Naive thymus-derived CD4-positive, alpha-beta T cell (primary cell): ENCODE data around the gene LAMP1. TPM values are rescaled to one million over a fixed set of nuclear protein-coding genes. Genes with fewer than 3 reads are reported as not detected.
"Not testable (repeated sequence)": the region's sequence is repeated elsewhere in the genome, so short reads cannot be mapped to it uniquely, and the experiment has no call there.

Experiments
- ATAC-seq: fragments of 150-1000 bp; cut with Tn5 transposase; 2 replicates; pipeline ENCODE4 v1.10.0; 2021; ENCODE audit warnings: mild to moderate bottlenecking, moderate library complexity
- CTCF ChIA-PET: fragments of 350-600 bp; sonication (Branson Sonifier 250); formaldehyde crosslinking; loops from one replicate; lab custom pipeline; 2021; ENCODE audit warnings: antibody characterized with exemption; lab: Charles Lee
- POLR2A ChIA-PET: fragments of 350-600 bp; sonication (Branson Sonifier 250); formaldehyde crosslinking; loops from one replicate; lab custom pipeline; 2021; ENCODE audit warnings: antibody characterized with exemption, inconsistent platforms; lab: Charles Lee
- DNase-seq, 9 donors: peaks; one replicate each; pipeline versions ENCODE4 v3.0.0 to v3.0.0-alpha.2; 2020 to 2022; ENCODE audit warnings: mixed read lengths in 1 of 9
- H3K27ac ChIP-seq: one replicate; pipeline ENCODE4 v1.7.0; 2013; ENCODE audit warnings: mild to moderate bottlenecking, low read depth, low read length, moderate library complexity
- H3K27me3 ChIP-seq, 2 donors: one replicate each; pipeline ENCODE4 v1.7.0; 2013; ENCODE audit warnings: low read length in 2 of 2, mild to moderate bottlenecking in 2 of 2, moderate library complexity in 2 of 2; ENCODE audit not compliant: control insufficient read depth in 2 of 2, insufficient read depth in 2 of 2
- H3K36me3 ChIP-seq, 3 experiments: 1 replicate in 2 of 3; 2 replicates in 1 of 3; pipeline ENCODE4 v1.7.0; 2013; ENCODE audit warnings: low read length in 3 of 3, mild to moderate bottlenecking in 3 of 3, moderate library complexity in 1 of 3; ENCODE audit not compliant: insufficient read depth in 3 of 3, control insufficient read depth in 2 of 3
- H3K4me1 ChIP-seq, 2 donors: one replicate each; pipeline ENCODE4 v1.7.0; 2013; ENCODE audit warnings: low read length in 2 of 2, mild to moderate bottlenecking in 2 of 2, moderate library complexity in 1 of 2; ENCODE audit not compliant: control insufficient read depth in 2 of 2, insufficient read depth in 2 of 2
- H3K4me3 ChIP-seq: 2 replicates; pipeline ENCODE4 v1.7.0; 2013; ENCODE audit warnings: mild to moderate bottlenecking, low read length
- H3K9me3 ChIP-seq, 3 experiments: 1 replicate in 2 of 3; 2 replicates in 1 of 3; pipeline ENCODE4 v1.7.0; 2013; ENCODE audit warnings: low read length in 3 of 3; ENCODE audit not compliant: control insufficient read depth in 2 of 3
- H3K27ac Mint-ChIP-seq, 9 donors: one replicate each; pipeline ENCODE4 v1.8.0; 2020 to 2022; ENCODE audit warnings: mixed read lengths in 9 of 9, mild to moderate bottlenecking in 8 of 9, moderate library complexity in 5 of 9, inconsistent platforms in 2 of 9
- H3K27me3 Mint-ChIP-seq, 5 donors: one replicate each; pipeline ENCODE4 v1.8.0; 2021 to 2022; ENCODE audit warnings: mixed read lengths in 5 of 5, mild to moderate bottlenecking in 1 of 5
- H3K36me3 Mint-ChIP-seq, 5 donors: one replicate each; pipeline ENCODE4 v1.8.0; 2020 to 2022; ENCODE audit warnings: mixed read lengths in 5 of 5, mild to moderate bottlenecking in 3 of 5, inconsistent platforms in 1 of 5
- H3K4me1 Mint-ChIP-seq, 7 donors: one replicate each; pipeline ENCODE4 v1.8.0; 2020 to 2022; ENCODE audit warnings: mixed read lengths in 7 of 7, mild to moderate bottlenecking in 3 of 7, inconsistent platforms in 1 of 7
- H3K4me3 Mint-ChIP-seq, 10 donors: one replicate each; pipeline ENCODE4 v1.8.0; 2020 to 2022; ENCODE audit warnings: mild to moderate bottlenecking in 10 of 10, mixed read lengths in 10 of 10, moderate library complexity in 6 of 10, inconsistent platforms in 2 of 10
- H3K9me3 Mint-ChIP-seq, 11 donors: one replicate each; pipeline ENCODE4 v1.8.0; 2020 to 2022; ENCODE audit warnings: mixed read lengths in 11 of 11, mild to moderate bottlenecking in 4 of 11, inconsistent platforms in 1 of 11, moderate library complexity in 1 of 11
- intact Hi-C, 2 donors: fragments of 100-400 bp; cut with micrococcal nuclease; formaldehyde crosslinking; loops; one replicate each; pipeline ENCODE4 v1.15.1; 2023
- polyA plus RNA-seq, 2 donors: library from polyadenylated mRNA; unstranded; fragments of 300-500 nt; fragmentation: Illumina TruSeq; gene quantifications; one replicate each; pipeline ENCODE4 v1.2.3, GENCODE V29; 2021
- total RNA-seq, 6 experiments: library from RNA in 5 of 6; stranded (reverse) in 5 of 6; gene quantifications; 1 replicate in 5 of 6; 2 replicates in 1 of 6; pipeline ENCODE4 v1.2.3 and lab custom pipeline; 2021 to 2026

LAMP1 gene
- total and polyA plus RNA-seq, 7 experiments from 2014 or later: 21.6 to 113 (median 92.7) TPM

DNA sequence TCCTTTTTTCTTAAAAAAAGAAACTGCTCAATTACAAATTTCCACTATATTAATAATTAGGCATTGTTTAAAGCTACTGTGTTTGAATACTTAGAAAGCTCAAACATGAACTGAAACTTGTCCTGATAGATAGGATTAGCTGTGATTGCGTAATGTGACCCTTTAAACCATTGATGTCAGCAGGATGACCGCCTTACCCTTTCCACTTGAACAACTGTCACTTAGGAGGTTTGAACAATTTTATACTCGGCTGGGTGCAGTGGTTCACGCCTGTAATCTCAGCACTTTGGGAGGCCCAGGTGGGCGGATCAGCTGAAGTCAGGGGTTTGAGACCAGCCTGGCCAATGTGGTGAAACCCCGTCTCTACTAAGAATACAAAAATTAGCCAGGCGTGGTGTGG lies 2.9 kb downstream of the LAMP1 start:
- H3K27ac ChIP-seq: no peak overlapping the region
- Mint-ChIP-seq H3K4me1 (peaks cover 23 to 57% (median 49%) of the 10 kb centered on the region in 7 donors), H3K4me3 (peak overlapping the region in 2 of 10 donors; percentile 19 to 25)

GRCh38 chr13:113302986-113303385 lies 5.9 kb downstream of the LAMP1 start:
- DNase-seq (no peak), ATAC-seq (no peak)
- Histone ChIP-seq H3K36me3 (peaks cover 0 to 14% (median 0%) of the 10 kb centered on the region in 3 experiments), H3K4me3 (no peak overlapping the region), H3K27me3 (no peaks in the 10 kb centered on the region), H3K4me1 (peaks cover 7% of the 10 kb centered on the region in 2 donors), H3K9me3 (no peaks in the 10 kb centered on the region), H3K27ac (no peak overlapping the region)
- Mint-ChIP-seq H3K27me3 (no peaks in the 10 kb centered on the region), H3K9me3 (peaks cover 0 to 3% (median 0%) of the 10 kb centered on the region in 11 donors), H3K4me1 (peaks cover 11 to 63% (median 48%) of the 10 kb centered on the region in 7 donors), H3K36me3 (peaks cover 0 to 19% (median 3%) of the 10 kb centered on the region in 5 donors), H3K4me3 (no peak overlapping the region), H3K27ac (peak overlapping the region in 1 of 9 donors; percentile 69)
- ChIA-PET POLR2A (no interaction called here), CTCF (no interaction called here)
- intact Hi-C loops: no loop called here

More for the DNA sequence above, 2.9 kb downstream of the LAMP1 start:
- intact Hi-C loops: loop anchor here in 1 of 2 donors (10.0 kb wide), 2 partner anchors 285 to 605 kb away; partner anchors contain the start of genes ATP11A and TFDP1
- Histone ChIP-seq H3K27me3 (no peaks in the 10 kb centered on the region), H3K9me3 (no peaks in the 10 kb centered on the region), H3K4me3 (no peak overlapping the region), H3K36me3 (peaks cover 0 to 10% (median 0%) of the 10 kb centered on the region in 3 experiments), H3K4me1 (peaks cover 10 to 11% of the 10 kb centered on the region in 2 donors)
- peaks cover 0 to 5% (median 4%) of the 10 kb centered on the region in 5 donors for H3K36me3 Mint-ChIP-seq
- CTCF ChIA-PET: no interaction called here
- DNase-seq (no peak), ATAC-seq (no peak)
- no peak overlapping the region for H3K27ac Mint-ChIP-seq
- POLR2A ChIA-PET: no interaction called here
- H3K9me3 Mint-ChIP-seq: peaks cover 0 to 19% (median 3%) of the 10 kb centered on the region in 11 donors
- H3K27me3 Mint-ChIP-seq: peaks cover 0 to 11% (median 0%) of the 10 kb centered on the region in 5 donors

- ATAC-seq (no peak), DNase-seq (no peak)
- Mint-ChIP-seq H3K4me3 (no peak overlapping the region), H3K36me3 (peaks cover 0 to 19% (median 3%) of the 10 kb centered on the region in 5 donors), H3K4me1 (peaks cover 3 to 51% (median 38%) of the 10 kb centered on the region in 7 donors), H3K27ac (peak overlapping the region in 1 of 9 donors; percentile 19), H3K27me3 (no peaks in the 10 kb centered on the region), H3K9me3 (no peaks in the 10 kb centered on the region)
- Histone ChIP-seq H3K9me3 (no peaks in the 10 kb centered on the region), H3K4me1 (no peaks in the 10 kb centered on the region), H3K4me3 (no peak overlapping the region), H3K27me3 (no peaks in the 10 kb centered on the region), H3K27ac (no peak overlapping the region), H3K36me3 (peaks cover 0 to 14% (median 0%) of the 10 kb centered on the region in 3 experiments)
- ChIA-PET CTCF (no interaction called here), POLR2A (no interaction called here)
- intact Hi-C loops: no loop called here
Observed at GRCh38 chr13:113304121-113304520, 7.1 kb downstream of the LAMP1 start.

GRCh38 chr13:113305208-113305607 lies 8.2 kb downstream of the LAMP1 start:
- H3K4me3 ChIP-seq: no peak overlapping the region
- no peaks in the 10 kb centered on the region for H3K27me3 ChIP-seq
- Mint-ChIP-seq H3K4me3 (peak overlapping the region in 1 of 10 donors; percentile 16), H3K36me3 (peaks cover 0 to 23% (median 7%) of the 10 kb centered on the region in 5 donors), H3K27me3 (no peaks in the 10 kb centered on the region), H3K9me3 (no peaks in the 10 kb centered on the region), H3K4me1 (peaks cover 6 to 46% (median 38%) of the 10 kb centered on the region in 7 donors), H3K27ac (peak overlapping the region in 1 of 9 donors; percentile 20)
- H3K27ac ChIP-seq: no peak overlapping the region
- peaks cover 0 to 22% (median 0%) of the 10 kb centered on the region in 3 experiments for H3K36me3 ChIP-seq
- CTCF ChIA-PET: interaction anchor here (0.6 kb wide), 1 partner anchor 31 kb away, joined by 3 read pairs; no protein-coding TSS in a partner anchor
- DNase-seq (no peak), ATAC-seq (no peak)
- intact Hi-C loops: no loop called here
- POLR2A ChIA-PET: no interaction called here
- H3K4me1 ChIP-seq: no peaks in the 10 kb centered on the region
- H3K9me3 ChIP-seq: no peaks in the 10 kb centered on the region

DNA sequence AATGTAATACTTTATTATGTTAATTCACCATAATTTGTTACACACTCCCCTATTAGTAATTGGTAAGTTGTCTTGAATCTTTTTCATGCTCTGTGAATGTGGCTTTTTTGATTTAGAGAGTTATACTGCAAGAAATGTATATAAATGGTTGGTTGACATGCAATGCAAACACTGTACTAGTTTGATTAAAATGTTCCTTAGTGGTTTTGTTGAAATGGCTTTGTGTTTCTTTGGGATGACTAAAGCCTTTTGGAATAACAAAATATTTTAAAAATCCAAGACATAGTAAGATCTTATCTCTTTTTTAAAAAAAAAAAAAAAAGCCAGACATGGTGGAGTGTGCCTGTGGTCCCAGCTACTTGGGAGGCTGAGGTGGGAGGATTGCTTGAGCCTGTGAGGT lies 10.5 kb downstream of the LAMP1 start:
- Mint-ChIP-seq H3K4me3 (no peak overlapping the region), H3K27ac (no peak overlapping the region), H3K4me1 (peaks cover 3 to 41% (median 32%) of the 10 kb centered on the region in 7 donors), H3K9me3 (no peaks in the 10 kb centered on the region), H3K36me3 (peaks cover 7 to 37% (median 16%) of the 10 kb centered on the region in 5 donors), H3K27me3 (no peaks in the 10 kb centered on the region)
- ChIA-PET CTCF (no interaction called here), POLR2A (no interaction called here)
- intact Hi-C loops: no loop called here
- Histone ChIP-seq H3K9me3 (no peaks in the 10 kb centered on the region), H3K27me3 (no peaks in the 10 kb centered on the region), H3K27ac (no peak overlapping the region), H3K36me3 (peaks cover 7 to 44% (median 8%) of the 10 kb centered on the region in 3 experiments), H3K4me3 (no peak overlapping the region), H3K4me1 (no peaks in the 10 kb centered on the region)
- ATAC-seq: no peak
- no peak for DNase-seq

DNA sequence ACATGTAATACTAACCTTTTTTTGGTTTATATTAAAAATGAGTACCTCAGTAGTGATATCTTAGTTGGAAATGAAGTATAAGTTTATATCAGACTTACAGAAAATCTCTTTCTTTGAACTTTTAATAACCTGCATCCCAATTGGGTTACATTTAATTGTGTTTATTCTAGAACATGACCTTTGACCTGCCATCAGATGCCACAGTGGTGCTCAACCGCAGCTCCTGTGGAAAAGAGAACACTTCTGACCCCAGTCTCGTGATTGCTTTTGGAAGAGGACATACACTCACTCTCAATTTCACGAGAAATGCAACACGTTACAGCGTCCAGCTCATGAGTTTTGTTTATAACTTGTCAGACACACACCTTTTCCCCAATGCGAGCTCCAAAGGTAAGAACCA lies 12.4 kb downstream of the LAMP1 start:
- Histone ChIP-seq H3K27me3 (no peaks in the 10 kb centered on the region), H3K9me3 (no peaks in the 10 kb centered on the region), H3K4me3 (no peak overlapping the region), H3K4me1 (no peaks in the 10 kb centered on the region), H3K27ac (no peak overlapping the region), H3K36me3 (peaks cover 7 to 44% (median 13%) of the 10 kb centered on the region in 3 experiments)
- Mint-ChIP-seq H3K4me1 (peaks cover 3 to 35% (median 22%) of the 10 kb centered on the region in 7 donors), H3K36me3 (peaks cover 7 to 35% (median 16%) of the 10 kb centered on the region in 5 donors), H3K27ac (no peak overlapping the region), H3K9me3 (no peaks in the 10 kb centered on the region), H3K27me3 (no peaks in the 10 kb centered on the region), H3K4me3 (no peak overlapping the region)
- ChIA-PET CTCF (no interaction called here), POLR2A (interaction anchor here (0.7 kb wide), 1 partner anchor 12 kb away, joined by 4 read pairs; no protein-coding TSS in a partner anchor)
- DNase-seq (no peak), ATAC-seq (no peak)
- intact Hi-C loops: no loop called here

DNA sequence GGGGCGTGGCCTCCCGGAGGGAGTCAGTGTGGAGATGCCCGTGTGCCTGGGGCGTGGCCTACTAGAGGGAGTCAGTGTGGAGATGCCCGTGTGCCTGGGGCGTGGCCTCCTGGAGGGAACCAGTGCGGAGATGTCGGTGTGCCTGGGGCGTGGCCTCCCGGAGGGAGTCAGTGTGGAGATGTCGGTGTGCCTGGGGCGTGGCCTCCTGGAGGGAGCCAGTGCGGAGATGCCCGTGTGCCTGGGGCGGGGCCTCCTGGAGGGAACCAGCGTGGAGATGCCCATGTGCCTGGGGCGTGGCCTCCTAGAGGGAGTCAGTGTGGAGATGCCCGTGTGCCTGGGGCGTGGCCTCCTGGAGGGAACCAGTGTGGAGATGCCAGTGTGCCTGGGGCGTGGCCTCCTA lies 17.1 kb downstream of the LAMP1 start:
- H3K27ac ChIP-seq, POLR2A ChIA-PET, H3K4me3 ChIP-seq, H3K27me3 Mint-ChIP-seq, intact Hi-C loops, H3K4me3 Mint-ChIP-seq, DNase-seq, H3K9me3 Mint-ChIP-seq, H3K4me1 ChIP-seq, CTCF ChIA-PET, H3K9me3 ChIP-seq, ATAC-seq, H3K27me3 ChIP-seq: not testable (repeated sequence)
- H3K4me1 Mint-ChIP-seq: peaks cover 0 to 14% (median 3%) of the 10 kb centered on the region in 7 donors
- peaks cover 10 to 72% (median 13%) of the 10 kb centered on the region in 3 experiments for H3K36me3 ChIP-seq
- peaks cover 7 to 28% (median 11%) of the 10 kb centered on the region in 5 donors for H3K36me3 Mint-ChIP-seq
- peak overlapping the region in 1 of 9 donors; percentile 52 for H3K27ac Mint-ChIP-seq
